ENCODE data around the gene SPACDR.

The SPACDR gene

DNA sequence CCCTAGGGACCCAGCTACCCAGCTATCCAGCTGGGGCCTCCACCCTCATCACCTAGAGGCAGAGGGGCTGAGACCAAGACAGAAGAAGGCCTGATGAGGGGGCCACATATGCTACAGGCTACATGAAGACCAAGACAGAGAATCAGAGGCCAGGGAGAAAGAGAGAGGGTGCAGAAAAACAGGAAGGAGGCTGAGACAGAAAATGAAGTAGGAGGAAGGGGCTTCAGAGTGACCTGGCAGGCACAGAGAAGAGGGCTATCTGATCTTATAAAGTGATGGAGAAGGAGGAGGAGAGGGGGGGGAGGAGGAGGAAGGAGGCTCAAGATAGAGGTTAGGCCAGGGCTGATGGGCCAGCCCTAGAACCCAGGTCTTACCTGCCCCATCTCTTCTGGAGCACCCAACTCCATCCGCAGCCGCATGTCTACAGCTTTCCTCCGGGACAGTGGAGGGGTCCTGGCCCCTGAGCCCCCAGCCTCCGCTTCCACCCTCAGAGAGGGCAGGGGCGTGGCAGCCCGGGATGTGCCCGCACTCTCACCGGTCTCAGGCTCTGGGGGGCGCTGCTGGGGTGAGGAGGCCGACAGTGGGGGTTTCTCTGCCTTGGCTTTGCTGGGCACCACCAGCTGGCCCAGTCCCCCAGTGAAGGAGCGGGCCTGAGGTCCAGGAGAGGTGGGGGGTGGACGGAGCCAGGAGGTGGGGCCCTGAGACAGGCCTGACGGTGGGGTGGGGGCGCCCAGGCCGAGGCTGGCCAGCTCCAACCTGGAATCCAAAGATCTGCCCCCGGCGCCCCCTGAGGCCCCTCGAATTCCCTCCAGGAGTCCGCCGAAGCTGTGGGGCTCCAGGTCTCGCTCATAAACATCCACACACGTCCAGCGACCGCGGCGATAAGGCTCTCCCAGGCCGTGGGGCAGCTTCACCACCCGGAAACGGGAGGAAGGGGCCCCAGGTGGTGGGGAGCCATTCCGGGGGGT lies 13.1 kb upstream of the SPACDR start:
- peak overlapping the region; percentile 90 for H3K4me3 ChIP-seq (ENCODE audit: low read depth, low read length)
- POLR2A ChIA-PET = no interaction called here
- CTCF ChIA-PET = interaction anchor here (0.9 to 12.2 kb wide), 7 partner anchors 11 to 83 kb away, joined by 3 to 257 read pairs (median 3); partner anchors contain the start of gene SPACDR
- TF ChIP-seq, protein P1, sequence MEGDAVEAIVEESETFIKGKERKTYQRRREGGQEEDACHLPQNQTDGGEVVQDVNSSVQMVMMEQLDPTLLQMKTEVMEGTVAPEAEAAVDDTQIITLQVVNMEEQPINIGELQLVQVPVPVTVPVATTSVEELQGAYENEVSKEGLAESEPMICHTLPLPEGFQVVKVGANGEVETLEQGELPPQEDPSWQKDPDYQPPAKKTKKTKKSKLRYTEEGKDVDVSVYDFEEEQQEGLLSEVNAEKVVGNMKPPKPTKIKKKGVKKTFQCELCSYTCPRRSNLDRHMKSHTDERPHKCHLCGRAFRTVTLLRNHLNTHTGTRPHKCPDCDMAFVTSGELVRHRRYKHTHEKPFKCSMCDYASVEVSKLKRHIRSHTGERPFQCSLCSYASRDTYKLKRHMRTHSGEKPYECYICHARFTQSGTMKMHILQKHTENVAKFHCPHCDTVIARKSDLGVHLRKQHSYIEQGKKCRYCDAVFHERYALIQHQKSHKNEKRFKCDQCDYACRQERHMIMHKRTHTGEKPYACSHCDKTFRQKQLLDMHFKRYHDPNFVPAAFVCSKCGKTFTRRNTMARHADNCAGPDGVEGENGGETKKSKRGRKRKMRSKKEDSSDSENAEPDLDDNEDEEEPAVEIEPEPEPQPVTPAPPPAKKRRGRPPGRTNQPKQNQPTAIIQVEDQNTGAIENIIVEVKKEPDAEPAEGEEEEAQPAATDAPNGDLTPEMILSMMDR (IDR thresholded peaks at IDR 0.05; ENCODE audit: insufficient read depth, low read length, missing control alignments) = peak; percentile 45
- no peak for DNase-seq (ENCODE audit: low read depth, low spot score)

DNA sequence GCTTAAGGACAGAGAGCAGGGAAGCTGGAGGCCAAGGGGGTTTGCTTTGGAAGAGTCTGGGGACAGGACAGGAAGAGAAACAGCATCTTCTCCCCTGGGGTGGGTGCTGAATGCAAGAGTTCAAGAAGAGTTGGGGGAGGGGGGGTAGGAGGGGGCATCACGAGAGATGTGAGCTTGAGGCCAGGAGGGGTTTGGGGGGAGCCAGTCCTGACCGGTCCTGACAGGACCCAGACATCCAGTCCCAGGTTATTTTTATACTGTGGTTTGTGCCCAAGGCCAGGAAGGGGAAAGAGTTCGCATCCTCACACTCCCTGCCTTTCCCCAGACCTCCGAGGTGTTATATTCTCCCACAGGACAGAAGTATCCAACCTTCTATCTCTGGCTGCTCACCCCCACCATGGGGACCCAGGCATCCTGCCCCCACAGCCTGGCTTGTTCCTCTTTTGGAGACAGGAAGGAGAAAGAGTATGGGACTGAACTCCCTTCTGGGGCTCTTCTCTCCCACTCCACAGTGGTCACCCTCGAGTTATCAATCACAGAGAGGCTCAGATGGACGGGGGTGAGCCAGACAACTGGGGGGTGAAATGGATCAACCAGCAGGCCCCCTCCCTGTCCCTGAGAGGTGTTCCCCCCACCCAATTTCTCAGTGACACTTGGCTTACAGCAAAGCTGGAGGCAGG lies 12.2 kb upstream of the SPACDR start:
- POLR2A ChIA-PET = no interaction called here
- peak overlapping the region; percentile 90 for H3K4me3 ChIP-seq (ENCODE audit: low read depth, low read length)
- TF ChIP-seq, protein P1 (IDR thresholded peaks at IDR 0.05; ENCODE audit: insufficient read depth, low read length, missing control alignments) = no peak
- no peak for DNase-seq (ENCODE audit: low read depth, low spot score)
- CTCF ChIA-PET = interaction anchor here (1.9 to 12.2 kb wide), 3 partner anchors 10 to 114 kb away, joined by 5 to 257 read pairs (median 152); partner anchors contain the start of gene SPACDR

DNA sequence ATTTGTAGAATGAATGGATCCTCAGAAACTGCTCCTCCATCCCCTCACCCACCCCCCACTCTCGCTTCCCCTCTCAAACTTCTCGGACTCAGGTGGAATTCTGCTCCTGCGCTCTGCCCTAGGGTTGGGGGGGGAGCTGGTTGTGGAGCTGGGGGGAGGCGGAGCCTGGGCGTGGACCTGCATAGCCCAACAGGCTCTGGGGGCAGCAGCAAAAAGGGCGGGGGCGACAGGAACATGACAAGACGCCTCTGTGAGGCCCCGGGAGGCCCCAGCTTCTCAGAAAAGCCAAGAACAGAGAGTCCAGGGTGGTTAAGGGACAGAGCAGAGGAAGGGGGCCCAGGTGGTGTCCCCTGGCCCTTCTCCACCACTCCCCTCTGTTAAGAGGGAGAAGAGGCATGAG lies 11.5 kb upstream of the SPACDR start:
- ChIA-PET POLR2A (no interaction called here), CTCF (interaction anchor here (1.9 to 12.2 kb wide), 3 partner anchors 9 to 115 kb away, joined by 5 to 257 read pairs (median 152); partner anchors contain the start of gene SPACDR)
- TF ChIP-seq, protein P1 (IDR thresholded peaks at IDR 0.05; ENCODE audit: insufficient read depth, low read length, missing control alignments) = no peak
- DNase-seq (ENCODE audit: low read depth, low spot score) = no peak
- peak overlapping the region; percentile 90 for H3K4me3 ChIP-seq (ENCODE audit: low read depth, low read length)

DNA sequence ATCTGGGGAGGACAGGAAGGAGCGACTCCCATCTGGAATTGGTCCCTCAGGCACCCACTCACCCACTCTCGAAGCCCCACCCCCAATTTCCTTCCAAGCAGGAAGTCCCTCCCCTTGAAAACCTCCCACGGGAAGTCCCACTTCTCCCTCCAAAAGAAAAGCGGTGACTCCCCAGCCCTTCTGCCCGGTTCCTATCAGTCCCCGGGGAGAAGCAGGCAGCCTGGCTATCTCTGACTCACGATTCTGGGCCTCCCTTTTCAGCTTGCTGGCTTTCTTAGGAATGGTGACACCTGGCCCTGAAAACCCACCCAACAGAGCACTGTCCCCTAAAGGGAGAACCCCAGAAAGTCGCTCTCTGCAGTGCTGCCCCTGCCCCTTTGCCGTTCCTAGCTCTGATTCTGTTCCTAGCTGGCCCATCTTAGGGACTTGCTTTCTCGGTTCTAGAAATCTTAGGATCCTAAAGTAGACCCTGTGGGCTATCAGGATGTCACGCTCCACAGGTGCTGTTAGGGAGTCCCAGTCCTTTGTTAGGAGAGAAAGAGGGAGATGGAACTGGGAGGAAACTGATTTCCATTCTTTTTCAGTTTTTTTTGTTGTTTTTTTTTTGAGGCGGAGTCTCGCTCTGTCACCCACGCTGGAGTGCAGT lies 8.9 kb upstream of the SPACDR start:
- POLR2A ChIA-PET = no interaction called here

DNA sequence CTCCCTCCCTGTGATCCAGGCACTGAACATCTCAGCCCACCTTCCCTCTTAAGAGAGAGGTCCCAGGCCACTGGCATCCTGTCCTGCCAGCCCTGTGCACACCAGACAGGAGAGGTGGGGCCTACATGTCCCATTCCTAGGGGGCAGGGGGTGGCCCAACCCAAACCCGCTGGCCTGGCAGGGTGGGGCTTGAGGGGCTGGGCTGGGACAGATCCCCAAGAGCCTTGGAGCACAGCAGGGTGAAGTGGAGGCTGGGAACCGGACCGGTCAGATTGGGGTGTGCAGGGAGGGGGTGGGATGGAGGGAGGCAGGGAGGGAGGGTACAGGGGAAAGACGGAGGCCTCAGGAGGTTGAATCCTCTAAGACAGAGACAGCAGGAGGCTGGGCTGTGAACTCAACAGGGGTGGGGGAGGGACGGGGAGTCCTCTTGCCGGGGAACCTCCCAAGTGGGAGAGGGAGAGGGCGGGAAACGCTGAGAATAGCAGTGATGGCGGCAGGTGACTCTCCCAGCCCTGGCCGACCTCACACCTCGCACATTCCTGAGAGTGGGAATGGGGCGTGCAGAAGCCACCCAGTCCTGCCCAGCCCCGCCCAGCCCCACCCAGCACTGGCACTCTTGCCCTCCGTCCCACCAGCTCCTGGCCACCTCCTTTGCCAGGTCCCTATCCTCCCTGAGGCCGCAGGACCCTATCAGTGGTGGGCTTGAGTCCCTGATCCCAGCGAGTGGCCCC lies 8.2 kb upstream of the SPACDR start:
- ChIA-PET CTCF (interaction anchor here (0.8 to 12.2 kb wide), 5 partner anchors 6 to 234 kb away, joined by 3 to 421 read pairs (median 152); partner anchors contain the start of genes NYAP1, POP7 and TSC22D4), POLR2A (no interaction called here)
- TF ChIP-seq, protein P1 (IDR thresholded peaks at IDR 0.05; ENCODE audit: insufficient read depth, low read length, missing control alignments) = no peak
- no peak for DNase-seq (ENCODE audit: low read depth, low spot score)
- H3K4me3 ChIP-seq (ENCODE audit: low read depth, low read length) = no peak overlapping the region

More for the DNA sequence above, 8.9 kb upstream of the SPACDR start:
- DNase-seq (ENCODE audit: low read depth, low spot score) = no peak
- TF ChIP-seq, protein P1 (IDR thresholded peaks at IDR 0.05; ENCODE audit: insufficient read depth, low read length, missing control alignments) = no peak
- no peak overlapping the region for H3K4me3 ChIP-seq (ENCODE audit: low read depth, low read length)
- CTCF ChIA-PET = interaction anchor here (0.8 to 12.2 kb wide), 4 partner anchors 7 to 233 kb away, joined by 3 to 257 read pairs (median 92); partner anchors contain the start of genes NYAP1, POP7 and SPACDR

Measured in AG04449 (cell line).